Cardiac muscle cell (in vitro differentiated cells and primary cell): Measurements from ENCODE around the gene KCNQ1. TPM values are rescaled to one million over a fixed set of nuclear protein-coding genes. Genes with fewer than 3 reads are reported as not detected.

Source experiments
- DNase-seq, 2 donors: peaks; one replicate each; pipeline versions ENCODE4 v3.0.0 to v3.0.0-alpha.2; 2010 to 2017; ENCODE audit warnings: low read depth in 1 of 2, low spot score in 1 of 2
- H3K27ac ChIP-seq: fragments of 200-600 bp; sonication (generic); 2 replicates; pipeline ENCODE4 v1.5.1; 2016
- H3K27me3 ChIP-seq: fragments of 200-600 bp; sonication (generic); 2 replicates; pipeline ENCODE4 v1.6.0; 2016; ENCODE audit warnings: control low read depth
- H3K36me3 ChIP-seq: fragments of 200-600 bp; sonication (generic); 2 replicates; pipeline ENCODE4 v1.5.1; 2016; ENCODE audit warnings: control low read depth
- H3K4me1 ChIP-seq: fragments of 200-600 bp; sonication (generic); 2 replicates; pipeline ENCODE4 v1.8.1; 2017; ENCODE audit warnings: low read depth, mild to moderate bottlenecking, mixed run types
- H3K4me3 ChIP-seq: fragments of 200-600 bp; sonication (generic); 2 replicates; pipeline ENCODE4 v1.5.1; 2016; ENCODE audit warnings: mild to moderate bottlenecking
- H3K9me3 ChIP-seq: fragments of 200-600 bp; sonication (generic); 2 replicates; pipeline ENCODE4 v1.5.1; 2017; ENCODE audit warnings: low read depth, mild to moderate bottlenecking, control low read depth
- polyA plus RNA-seq: library from polyadenylated mRNA; unstranded; fragments of >200 nt; fragmentation: Nextera tagmentation; extraction: Ambion mirVana; gene quantifications from 2 replicates; pipeline ENCODE4 v1.2.1, GENCODE V29; 2016
- total RNA-seq: library from RNA; depleted of rRNA; stranded (reverse); fragments of >200 nt; gene quantifications from 2 replicates; pipeline ENCODE4 v1.2.3, GENCODE V29; 2016
- TF ChIP-seq, protein P1 (sequence below): IDR thresholded peaks from 2 replicates; pipeline ENCODE4 v1.5.1; 2012; ENCODE audit warnings: low read depth, mild to moderate bottlenecking, low read length

KCNQ1 gene
- total and polyA plus RNA-seq, 2 experiments from 2014 or later = 13.9 to 18.6 TPM

- Histone ChIP-seq H3K4me1 (no peaks in the 10 kb centered on the region), H3K36me3 (no peaks in the 10 kb centered on the region), H3K4me3 (no peak overlapping the region), H3K9me3 (no peaks in the 10 kb centered on the region), H3K27ac (no peak overlapping the region), H3K27me3 (peaks cover 70% of the 10 kb centered on the region)
- DNase-seq = no peak
- TF ChIP-seq, protein P1, sequence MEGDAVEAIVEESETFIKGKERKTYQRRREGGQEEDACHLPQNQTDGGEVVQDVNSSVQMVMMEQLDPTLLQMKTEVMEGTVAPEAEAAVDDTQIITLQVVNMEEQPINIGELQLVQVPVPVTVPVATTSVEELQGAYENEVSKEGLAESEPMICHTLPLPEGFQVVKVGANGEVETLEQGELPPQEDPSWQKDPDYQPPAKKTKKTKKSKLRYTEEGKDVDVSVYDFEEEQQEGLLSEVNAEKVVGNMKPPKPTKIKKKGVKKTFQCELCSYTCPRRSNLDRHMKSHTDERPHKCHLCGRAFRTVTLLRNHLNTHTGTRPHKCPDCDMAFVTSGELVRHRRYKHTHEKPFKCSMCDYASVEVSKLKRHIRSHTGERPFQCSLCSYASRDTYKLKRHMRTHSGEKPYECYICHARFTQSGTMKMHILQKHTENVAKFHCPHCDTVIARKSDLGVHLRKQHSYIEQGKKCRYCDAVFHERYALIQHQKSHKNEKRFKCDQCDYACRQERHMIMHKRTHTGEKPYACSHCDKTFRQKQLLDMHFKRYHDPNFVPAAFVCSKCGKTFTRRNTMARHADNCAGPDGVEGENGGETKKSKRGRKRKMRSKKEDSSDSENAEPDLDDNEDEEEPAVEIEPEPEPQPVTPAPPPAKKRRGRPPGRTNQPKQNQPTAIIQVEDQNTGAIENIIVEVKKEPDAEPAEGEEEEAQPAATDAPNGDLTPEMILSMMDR = no peak
Observed at GRCh38 chr11:2451916-2452315, 7.1 kb downstream of the KCNQ1 start.

GRCh38 chr11:2452321-2453012, 7.7 kb downstream of the KCNQ1 start:
- H3K4me1 ChIP-seq = no peaks in the 10 kb centered on the region
- no peak overlapping the region for H3K27ac ChIP-seq
- TF ChIP-seq, protein P1 = no peak
- DNase-seq = no peak
- no peaks in the 10 kb centered on the region for H3K9me3 ChIP-seq
- H3K4me3 ChIP-seq = no peak overlapping the region
- H3K27me3 ChIP-seq = peaks cover 69% of the 10 kb centered on the region
- no peaks in the 10 kb centered on the region for H3K36me3 ChIP-seq

- TF ChIP-seq, protein P1 = no peak
- Histone ChIP-seq H3K4me3 (no peak overlapping the region), H3K27me3 (peaks cover 67% of the 10 kb centered on the region), H3K36me3 (no peaks in the 10 kb centered on the region), H3K9me3 (no peaks in the 10 kb centered on the region), H3K4me1 (no peaks in the 10 kb centered on the region), H3K27ac (no peak overlapping the region)
- no peak for DNase-seq
Observed at GRCh38 chr11:2453436-2453835, 8.6 kb downstream of the KCNQ1 start.

DNA sequence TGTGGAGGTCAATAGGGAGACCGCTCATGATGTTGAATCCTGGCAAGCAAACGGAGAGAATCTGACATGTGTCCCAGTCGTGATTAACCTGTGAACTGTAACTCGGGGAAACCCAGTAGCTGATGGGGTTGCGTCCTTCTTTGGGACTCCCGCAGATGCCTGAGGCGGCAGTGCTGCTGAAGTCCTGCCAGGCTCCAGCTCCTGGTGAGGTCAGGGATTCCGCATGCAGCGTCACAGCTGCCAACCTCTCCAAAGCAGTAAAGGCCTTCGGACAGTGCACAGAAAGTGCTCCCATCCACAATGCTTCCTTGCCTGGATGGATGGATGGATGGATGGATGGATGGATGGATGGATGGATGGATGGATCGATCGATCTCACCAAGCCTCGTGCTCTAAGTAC, 13.5 kb downstream of the KCNQ1 start:
- Histone ChIP-seq H3K36me3 (no peaks in the 10 kb centered on the region), H3K27ac (no peak overlapping the region), H3K9me3 (no peaks in the 10 kb centered on the region), H3K4me1 (peaks cover 35% of the 10 kb centered on the region), H3K27me3 (peaks cover 23% of the 10 kb centered on the region), H3K4me3 (no peak overlapping the region)
- DNase-seq = no peak
- TF ChIP-seq, protein P1 = no peak

GRCh38 chr11:2459016-2459725, 14.4 kb downstream of the KCNQ1 start:
- Histone ChIP-seq H3K27me3 (peaks cover 14% of the 10 kb centered on the region), H3K4me1 (peaks cover 40% of the 10 kb centered on the region)
- DNase-seq = no peak

More at GRCh38 chr11:2459016-2459725, 14.4 kb downstream of the KCNQ1 start:
- TF ChIP-seq, protein P1 = no peak
- Histone ChIP-seq H3K4me3 (no peak overlapping the region), H3K9me3 (no peaks in the 10 kb centered on the region), H3K27ac (no peak overlapping the region), H3K36me3 (no peaks in the 10 kb centered on the region)
